Stimulated activated CD8-positive, alpha-beta memory T cell treated with anti-CD3 and anti-CD28 coated beads, Interleukin-15, amount 100 ng/mL, for 48 hours (primary cell): Measurements from ENCODE around the gene SLC43A2.
"Not testable (repeated sequence)": the region's sequence is repeated elsewhere in the genome, so short reads cannot be mapped to it uniquely, and the experiment has no call there.

Experiments
- DNase-seq, 2 donors: peaks; one replicate each; pipeline ENCODE4 v3.0.0-alpha.2; 2020; ENCODE audit warnings: low read depth in 2 of 2

Gene SLC43A2

GRCh38 chr17:1539811-1540210 is 88.8 kb downstream of the SLC43A2 start:
- DNase-seq = no peak

- DNase-seq = no peak
These were observed 92.9 kb downstream of the SLC43A2 start for GRCh38 chr17:1535737-1536136.

GRCh38 chr17:1533661-1534325 is 94.8 kb downstream of the SLC43A2 start:
- DNase-seq = no peak

GRCh38 chr17:1532836-1533602 is 95.6 kb downstream of the SLC43A2 start:
- no peak for DNase-seq

- DNase-seq = no peak
These were observed 98.8 kb downstream of the SLC43A2 start for GRCh38 chr17:1529863-1530262.

GRCh38 chr17:1526876-1527275 is 101.8 kb downstream of the SLC43A2 start:
- DNase-seq = not testable (repeated sequence)

- no peak for DNase-seq
These were observed 106.0 kb downstream of the SLC43A2 start for GRCh38 chr17:1522626-1523025.

- no peak for DNase-seq
These were observed 107.5 kb downstream of the SLC43A2 start for GRCh38 chr17:1521086-1521640.

GRCh38 chr17:1519678-1520077 is 109.0 kb downstream of the SLC43A2 start:
- DNase-seq = no peak
